HEK293 (cell line): ENCODE measurements around the gene RAE1.

Source experiments
- CTCF ChIA-PET: fragments of 350-600 bp; formaldehyde crosslinking; extraction: SDS; loops from one replicate; lab custom pipeline; 2021; ENCODE audit warnings: antibody characterized with exemption; lab: Yijun Ruan, JAX
- POLR2A ChIA-PET: fragments of 300-600 bp; formaldehyde crosslinking; extraction: SDS; loops from one replicate; lab custom pipeline; 2020; ENCODE audit warnings: antibody characterized with exemption, inconsistent platforms; lab: Yijun Ruan, JAX
- H3K27ac ChIP-seq: fragments of 200-500 bp; sonication (Bioruptor generic); 2 replicates; pipeline ENCODE4 v1.5.1; 2014; ENCODE audit warnings: low read depth, low read length, control low read depth, inconsistent platforms; ENCODE audit errors: extremely low read depth
- H3K36me3 ChIP-seq, 2 experiments: fragments of 200-500 bp in 1 of 2; sonication (Bioruptor generic) in 1 of 2; 1 replicate in 1 of 2; 2 replicates in 1 of 2; pipeline ENCODE4 v1.5.1; 2014 to 2017; ENCODE audit warnings: inconsistent platforms in 2 of 2, low read length in 2 of 2; ENCODE audit not compliant: control insufficient read depth in 2 of 2, insufficient read depth in 1 of 2
- H3K4me1 ChIP-seq: fragments of 200-500 bp; sonication (Bioruptor generic); 2 replicates; pipeline ENCODE4 v1.5.1; 2014; ENCODE audit warnings: mild to moderate bottlenecking, low read length, inconsistent platforms; ENCODE audit not compliant: control insufficient read depth, insufficient read depth
- H3K4me3 ChIP-seq: 2 replicates; pipeline ENCODE4 v1.5.1; 2011; ENCODE audit warnings: low read depth, mild to moderate bottlenecking, control low read depth, low read length, moderate library complexity
- H3K9me3 ChIP-seq: fragments of 200-500 bp; sonication (Bioruptor generic); 2 replicates; pipeline ENCODE4 v1.5.1; 2014; ENCODE audit warnings: low read depth, low read length, inconsistent platforms; ENCODE audit not compliant: control insufficient read depth, insufficient read depth
- GFI1B ChIP-seq: fragments of 450-650 bp; formaldehyde crosslinking; IDR thresholded peaks from 2 replicates; pipeline ENCODE4 v1.5.1; 2016; ENCODE audit warnings: missing biosample characterization, missing genetic modification characterization
- SALL2 ChIP-seq: fragments of 450-650 bp; formaldehyde crosslinking; IDR thresholded peaks from 2 replicates; pipeline ENCODE4 v1.5.0; 2017; ENCODE audit warnings: missing biosample characterization, mild to moderate bottlenecking, missing genetic modification characterization, borderline replicate concordance
- SCRT1 ChIP-seq: fragments of 450-650 bp; formaldehyde crosslinking; IDR thresholded peaks from 2 replicates; pipeline ENCODE4 v1.5.1; 2016; ENCODE audit warnings: missing biosample characterization, missing genetic modification characterization, borderline replicate concordance
- SP7 ChIP-seq: fragments of 450-650 bp; formaldehyde crosslinking; IDR thresholded peaks from 2 replicates; pipeline ENCODE4 v1.5.1; 2016; ENCODE audit warnings: missing biosample characterization, missing genetic modification characterization
- YY2 ChIP-seq: fragments of 450-650 bp; formaldehyde crosslinking; IDR thresholded peaks from 2 replicates; pipeline ENCODE4 v1.5.1; 2016; ENCODE audit warnings: missing biosample characterization, missing genetic modification characterization
- ZFHX2 ChIP-seq: fragments of 450-650 bp; formaldehyde crosslinking; conservative IDR thresholded peaks from 2 replicates; pipeline ENCODE4 v1.5.1; 2016; ENCODE audit warnings: missing biosample characterization, missing genetic modification characterization
- ZIC2 ChIP-seq: fragments of 450-650 bp; formaldehyde crosslinking; IDR thresholded peaks from 2 replicates; pipeline ENCODE4 v1.5.1; 2016; ENCODE audit warnings: missing biosample characterization, missing genetic modification characterization
- ZNF138 ChIP-seq: fragments of 450-650 bp; formaldehyde crosslinking; IDR thresholded peaks from 2 replicates; pipeline ENCODE4 v1.5.1; 2016; ENCODE audit warnings: missing biosample characterization, missing genetic modification characterization, borderline replicate concordance
- ZNF37A ChIP-seq: fragments of 450-650 bp; IDR thresholded peaks from 2 replicates; pipeline ENCODE4 v1.5.1; 2018; ENCODE audit warnings: missing biosample characterization, missing genetic modification characterization
- ZNF391 ChIP-seq: fragments of 450-650 bp; formaldehyde crosslinking; IDR thresholded peaks from 2 replicates; pipeline ENCODE4 v1.5.1; 2016; ENCODE audit warnings: low read depth, missing biosample characterization, missing genetic modification characterization, borderline replicate concordance
- ZNF404 ChIP-seq: fragments of 450-650 bp; formaldehyde crosslinking; IDR thresholded peaks from 2 replicates; pipeline ENCODE4 v1.5.1; 2017; ENCODE audit warnings: missing biosample characterization, missing genetic modification characterization
- ZNF514 ChIP-seq: fragments of 450-650 bp; formaldehyde crosslinking; IDR thresholded peaks from 2 replicates; pipeline ENCODE4 v1.5.1; 2016; ENCODE audit warnings: missing biosample characterization, missing genetic modification characterization
- ZNF521 ChIP-seq: fragments of 450-650 bp; formaldehyde crosslinking; IDR thresholded peaks from 2 replicates; pipeline ENCODE4 v1.5.1; 2017; ENCODE audit warnings: missing biosample characterization, mild to moderate bottlenecking, missing genetic modification characterization
- TF ChIP-seq, protein P1 (sequence below): fragments of 450-650 bp; formaldehyde crosslinking; IDR thresholded peaks from 2 replicates; pipeline ENCODE4 v1.5.1; 2016; ENCODE audit warnings: missing biosample characterization, missing genetic modification characterization
- TF ChIP-seq, protein P2 (sequence below): fragments of 450-650 bp; formaldehyde crosslinking; IDR thresholded peaks from 2 replicates; pipeline ENCODE4 v1.5.1; 2016; ENCODE audit warnings: missing biosample characterization, missing genetic modification characterization
- TF ChIP-seq, protein P3 (sequence below): fragments of 450-650 bp; formaldehyde crosslinking; conservative IDR thresholded peaks from 2 replicates; pipeline ENCODE4 v1.5.1; 2016; ENCODE audit warnings: low read depth, missing biosample characterization, missing genetic modification characterization

Gene RAE1

DNA sequence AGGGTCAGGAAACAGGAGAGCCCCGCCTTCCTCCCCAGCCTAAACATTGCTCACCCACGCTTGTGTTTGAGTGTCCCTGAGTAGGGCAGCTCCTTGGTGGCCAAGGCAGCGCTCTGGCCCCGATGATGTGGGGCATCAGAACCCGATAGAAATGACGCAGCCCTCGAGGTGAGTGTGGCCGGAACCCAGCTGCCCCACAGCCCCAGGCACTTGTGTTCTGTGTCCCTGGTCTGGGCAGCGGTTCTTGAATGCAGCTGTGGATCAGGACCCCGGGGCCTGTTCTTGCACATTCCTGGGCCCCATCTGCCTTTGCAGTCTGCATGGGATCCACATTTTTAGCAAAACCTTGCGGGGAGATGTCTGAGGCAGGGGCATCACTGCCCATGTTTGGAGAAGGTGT is 53.0 kb downstream of the RAE1 start:
- H3K4me1 ChIP-seq: no peaks in the 10 kb centered on the region; the same call in 1 of the 2 replicates
- no peak overlapping the region for H3K27ac ChIP-seq
- POLR2A ChIA-PET: interaction anchor here (0.6 kb wide), 1 partner anchor 15 kb away, joined by 3 read pairs; no protein-coding TSS in a partner anchor
- TF ChIP-seq, protein P1, sequence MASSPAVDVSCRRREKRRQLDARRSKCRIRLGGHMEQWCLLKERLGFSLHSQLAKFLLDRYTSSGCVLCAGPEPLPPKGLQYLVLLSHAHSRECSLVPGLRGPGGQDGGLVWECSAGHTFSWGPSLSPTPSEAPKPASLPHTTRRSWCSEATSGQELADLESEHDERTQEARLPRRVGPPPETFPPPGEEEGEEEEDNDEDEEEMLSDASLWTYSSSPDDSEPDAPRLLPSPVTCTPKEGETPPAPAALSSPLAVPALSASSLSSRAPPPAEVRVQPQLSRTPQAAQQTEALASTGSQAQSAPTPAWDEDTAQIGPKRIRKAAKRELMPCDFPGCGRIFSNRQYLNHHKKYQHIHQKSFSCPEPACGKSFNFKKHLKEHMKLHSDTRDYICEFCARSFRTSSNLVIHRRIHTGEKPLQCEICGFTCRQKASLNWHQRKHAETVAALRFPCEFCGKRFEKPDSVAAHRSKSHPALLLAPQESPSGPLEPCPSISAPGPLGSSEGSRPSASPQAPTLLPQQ (tag by site-specific recombination): no peak
- TF ChIP-seq ZFHX2 (tag by site-specific recombination): no peak
- TF ChIP-seq, protein P2, sequence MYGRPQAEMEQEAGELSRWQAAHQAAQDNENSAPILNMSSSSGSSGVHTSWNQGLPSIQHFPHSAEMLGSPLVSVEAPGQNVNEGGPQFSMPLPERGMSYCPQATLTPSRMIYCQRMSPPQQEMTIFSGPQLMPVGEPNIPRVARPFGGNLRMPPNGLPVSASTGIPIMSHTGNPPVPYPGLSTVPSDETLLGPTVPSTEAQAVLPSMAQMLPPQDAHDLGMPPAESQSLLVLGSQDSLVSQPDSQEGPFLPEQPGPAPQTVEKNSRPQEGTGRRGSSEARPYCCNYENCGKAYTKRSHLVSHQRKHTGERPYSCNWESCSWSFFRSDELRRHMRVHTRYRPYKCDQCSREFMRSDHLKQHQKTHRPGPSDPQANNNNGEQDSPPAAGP (tag by site-specific recombination): no peak
- TF ChIP-seq ZNF521: no peak
- TF ChIP-seq YY2 (tag by site-specific recombination): no peak
- TF ChIP-seq, protein P3, sequence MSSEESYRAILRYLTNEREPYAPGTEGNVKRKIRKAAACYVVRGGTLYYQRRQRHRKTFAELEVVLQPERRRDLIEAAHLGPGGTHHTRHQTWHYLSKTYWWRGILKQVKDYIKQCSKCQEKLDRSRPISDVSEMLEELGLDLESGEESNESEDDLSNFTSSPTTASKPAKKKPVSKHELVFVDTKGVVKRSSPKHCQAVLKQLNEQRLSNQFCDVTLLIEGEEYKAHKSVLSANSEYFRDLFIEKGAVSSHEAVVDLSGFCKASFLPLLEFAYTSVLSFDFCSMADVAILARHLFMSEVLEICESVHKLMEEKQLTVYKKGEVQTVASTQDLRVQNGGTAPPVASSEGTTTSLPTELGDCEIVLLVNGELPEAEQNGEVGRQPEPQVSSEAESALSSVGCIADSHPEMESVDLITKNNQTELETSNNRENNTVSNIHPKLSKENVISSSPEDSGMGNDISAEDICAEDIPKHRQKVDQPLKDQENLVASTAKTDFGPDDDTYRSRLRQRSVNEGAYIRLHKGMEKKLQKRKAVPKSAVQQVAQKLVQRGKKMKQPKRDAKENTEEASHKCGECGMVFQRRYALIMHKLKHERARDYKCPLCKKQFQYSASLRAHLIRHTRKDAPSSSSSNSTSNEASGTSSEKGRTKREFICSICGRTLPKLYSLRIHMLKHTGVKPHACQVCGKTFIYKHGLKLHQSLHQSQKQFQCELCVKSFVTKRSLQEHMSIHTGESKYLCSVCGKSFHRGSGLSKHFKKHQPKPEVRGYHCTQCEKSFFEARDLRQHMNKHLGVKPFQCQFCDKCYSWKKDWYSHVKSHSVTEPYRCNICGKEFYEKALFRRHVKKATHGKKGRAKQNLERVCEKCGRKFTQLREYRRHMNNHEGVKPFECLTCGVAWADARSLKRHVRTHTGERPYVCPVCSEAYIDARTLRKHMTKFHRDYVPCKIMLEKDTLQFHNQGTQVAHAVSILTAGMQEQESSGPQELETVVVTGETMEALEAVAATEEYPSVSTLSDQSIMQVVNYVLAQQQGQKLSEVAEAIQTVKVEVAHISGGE (tag by site-specific recombination): no peak
- TF ChIP-seq ZNF404 (tag by site-specific recombination): no peak
- TF ChIP-seq GFI1B (tag by site-specific recombination): no peak
- no peak for TF ChIP-seq ZNF514
- no peak for TF ChIP-seq ZNF391
- no peak for TF ChIP-seq SALL2
- TF ChIP-seq ZNF37A (tag by site-specific recombination): no peak
- TF ChIP-seq SCRT1 (tag by site-specific recombination): no peak
- TF ChIP-seq SP7 (tag by site-specific recombination): no peak
- TF ChIP-seq, all 188 proteins: peak for 0
- CTCF ChIA-PET: no interaction called here
- H3K4me3 ChIP-seq: no peak overlapping the region
- H3K9me3 ChIP-seq: no peaks in the 10 kb centered on the region
- H3K36me3 ChIP-seq: peaks cover 0 to 96% of the 10 kb centered on the region in 2 experiments; a peak in 2 of 3 replicates

DNA sequence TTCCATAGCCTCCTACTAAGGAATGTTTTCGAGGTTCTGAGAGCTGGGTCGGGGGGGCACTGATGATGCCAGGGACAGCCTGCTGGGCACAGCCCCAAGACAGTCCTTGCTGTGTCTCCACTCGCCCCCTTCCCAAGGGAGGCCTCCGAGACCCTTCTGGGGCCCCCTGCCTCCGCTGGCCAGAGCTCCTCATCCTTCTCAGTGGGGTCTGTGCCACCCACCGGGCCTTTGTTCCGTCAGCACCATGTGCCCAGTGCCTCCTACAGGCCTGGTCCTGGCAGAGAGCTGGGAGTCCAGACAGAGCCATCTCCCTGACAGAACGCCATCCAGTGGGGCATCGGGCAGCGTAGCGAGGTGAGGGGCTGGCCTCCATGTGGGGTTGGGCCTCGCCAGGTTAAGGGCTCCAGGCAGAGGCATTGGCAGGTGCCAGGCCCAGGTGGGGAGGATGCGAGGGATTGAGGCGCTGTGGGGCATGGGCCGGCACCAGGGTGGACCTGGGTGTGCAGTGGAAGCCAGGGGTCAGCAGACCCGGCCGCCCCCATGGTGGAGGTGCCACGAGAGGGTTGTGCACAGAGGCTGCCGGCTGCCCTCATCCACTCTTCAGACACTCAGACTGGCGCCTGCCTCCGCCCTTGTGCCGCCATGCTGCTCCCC is 53.5 kb downstream of the RAE1 start:
- Histone ChIP-seq H3K9me3 (no peaks in the 10 kb centered on the region), H3K27ac (no peak overlapping the region), H3K36me3 (peaks cover 0 to 95% of the 10 kb centered on the region in 2 experiments; a peak in 2 of 3 replicates), H3K4me3 (no peak overlapping the region), H3K4me1 (no peaks in the 10 kb centered on the region; the same call in 1 of the 2 replicates)
- CTCF ChIA-PET: no interaction called here
- TF ChIP-seq ZNF138 (no peak), ZIC2 (tag by site-specific recombination) (peak; percentile 40)
- POLR2A ChIA-PET: interaction anchor here (0.6 kb wide), 1 partner anchor 15 kb away, joined by 3 read pairs; no protein-coding TSS in a partner anchor
